SK-N-SH treated with all-trans-retinoic acid at 6 μM for 48 hours (cell line): ENCODE results near the gene TBC1D3B.
"Not testable (repeated sequence)": the region's sequence is repeated elsewhere in the genome, so short reads cannot be mapped to it uniquely, and the experiment has no call there.

Experiments used
- ATAC-seq: fragments of 200-7000 bp; cut with Tn5 transposase; 3 replicates; pipeline ENCODE4 v1.9.1; 2020; ENCODE audit warnings: mild to moderate bottlenecking, moderate library complexity
- ARNTL ChIP-seq: fragments of 450-650 bp; formaldehyde crosslinking; IDR thresholded peaks from 2 replicates; pipeline ENCODE4 v1.5.0; 2020; ENCODE audit warnings: low read depth, mild to moderate bottlenecking, moderate library complexity, borderline replicate concordance
- CSDC2 ChIP-seq: fragments of 250-450 bp; sonication (Bioruptor Pico); IDR thresholded peaks from 2 replicates; pipeline ENCODE4 v1.5.0; 2020; ENCODE audit warnings: mild to moderate bottlenecking, moderate library complexity
- ESRRG ChIP-seq: fragments of 250-450 bp; sonication (Bioruptor Pico); IDR thresholded peaks from 2 replicates; pipeline ENCODE4 v1.6.1; 2021; ENCODE audit warnings: mild to moderate bottlenecking
- GLIS3 ChIP-seq: fragments of 250-450 bp; sonication (Bioruptor Pico); IDR thresholded peaks from 2 replicates; pipeline ENCODE4 v1.5.0; 2020; ENCODE audit warnings: mild to moderate bottlenecking, moderate library complexity
- ISL1 ChIP-seq: fragments of 250-450 bp; sonication (Bioruptor Pico); IDR thresholded peaks from 2 replicates; pipeline ENCODE4 v2.1.2; 2022; ENCODE audit warnings: mild to moderate bottlenecking, moderate library complexity
- RARB ChIP-seq: fragments of 250-450 bp; sonication (Bioruptor Pico); IDR thresholded peaks from 2 replicates; pipeline ENCODE4 v1.8.0; 2021; ENCODE audit warnings: mild to moderate bottlenecking, moderate library complexity
- SNAI2 ChIP-seq: fragments of 250-450 bp; sonication (Bioruptor Pico); IDR thresholded peaks from 2 replicates; pipeline ENCODE4 v1.5.0; 2020; ENCODE audit warnings: mild to moderate bottlenecking, moderate library complexity
- TOX ChIP-seq: fragments of 250-450 bp; sonication (Bioruptor Pico); IDR thresholded peaks from 2 replicates; pipeline ENCODE4 v1.8.0; 2021; ENCODE audit warnings: mild to moderate bottlenecking, moderate library complexity, borderline replicate concordance
- ZC3H10 ChIP-seq: fragments of 250-450 bp; sonication (Bioruptor Pico); IDR thresholded peaks from 2 replicates; pipeline ENCODE4 v1.5.1; 2021; ENCODE audit warnings: mild to moderate bottlenecking, moderate library complexity
- ZFP3 ChIP-seq: fragments of 250-450 bp; sonication (Bioruptor Pico); IDR thresholded peaks from 2 replicates; pipeline ENCODE4 v1.5.0; 2020; ENCODE audit warnings: mild to moderate bottlenecking, moderate library complexity
- ZFP30 ChIP-seq: fragments of 450-650 bp; formaldehyde crosslinking; IDR thresholded peaks from 2 replicates; pipeline ENCODE4 v1.5.0; 2022; ENCODE audit warnings: mild to moderate bottlenecking, moderate library complexity
- ZNF70 ChIP-seq: fragments of 450-650 bp; formaldehyde crosslinking; IDR thresholded peaks from 2 replicates; pipeline ENCODE4 v1.5.0; 2020; ENCODE audit warnings: mild to moderate bottlenecking, moderate library complexity
- ZNF8 ChIP-seq: fragments of 450-650 bp; formaldehyde crosslinking; IDR thresholded peaks from 2 replicates; pipeline ENCODE4 v1.5.0; 2020; ENCODE audit warnings: mild to moderate bottlenecking, moderate library complexity
- TF ChIP-seq, protein P1 (sequence below): fragments of 250-450 bp; sonication (Bioruptor Pico); IDR thresholded peaks from 2 replicates; pipeline ENCODE4 v1.5.1; 2020; ENCODE audit warnings: low read depth, mild to moderate bottlenecking, moderate library complexity
- TF ChIP-seq, protein P2 (sequence below): fragments of 250-450 bp; sonication (Bioruptor Pico); IDR thresholded peaks from 2 replicates; pipeline ENCODE4 v1.8.0; 2021; ENCODE audit warnings: low read depth, mild to moderate bottlenecking, moderate library complexity, borderline replicate concordance
- TF ChIP-seq, protein P3 (sequence below): fragments of 250-450 bp; sonication (Bioruptor Pico); IDR thresholded peaks from 2 replicates; pipeline ENCODE4 v1.5.0; 2020; ENCODE audit warnings: mild to moderate bottlenecking, moderate library complexity

Gene TBC1D3B

DNA sequence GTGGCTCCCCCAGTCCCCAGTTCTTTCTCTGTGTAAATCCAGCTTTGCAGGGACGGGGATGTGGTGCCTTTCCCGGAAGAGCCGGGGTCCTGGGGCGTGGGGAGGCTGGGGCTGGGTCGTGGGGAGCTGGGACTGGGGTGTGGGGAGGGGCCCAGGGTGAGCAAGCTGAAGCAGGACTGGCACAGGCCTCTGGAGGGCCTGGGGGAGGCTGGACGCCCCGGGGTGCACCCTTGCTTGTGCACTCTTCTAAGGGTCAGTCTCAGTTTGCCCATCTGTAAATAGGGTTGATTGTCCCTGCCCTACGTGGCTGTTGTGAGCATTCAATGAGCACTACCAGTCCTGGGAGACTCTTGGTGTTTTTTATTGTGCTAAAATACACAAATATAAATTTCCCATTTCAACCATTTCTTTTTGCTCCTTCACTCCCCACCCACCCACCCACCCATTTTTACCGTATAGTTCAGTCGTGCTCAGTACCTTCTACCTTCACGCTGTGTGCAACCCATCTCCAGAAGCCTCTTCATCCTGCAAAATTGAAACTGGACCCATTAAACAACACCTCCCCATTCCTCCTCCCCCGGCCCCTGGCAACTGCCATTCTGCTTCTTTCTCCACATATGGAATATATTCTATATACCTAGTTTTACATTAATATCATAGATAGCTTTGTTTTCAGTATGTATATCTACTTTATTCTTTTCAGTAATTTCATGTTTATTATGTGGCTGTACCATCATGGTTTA is 7.8 kb upstream of the TBC1D3B start:
- TF ChIP-seq, protein P1, sequence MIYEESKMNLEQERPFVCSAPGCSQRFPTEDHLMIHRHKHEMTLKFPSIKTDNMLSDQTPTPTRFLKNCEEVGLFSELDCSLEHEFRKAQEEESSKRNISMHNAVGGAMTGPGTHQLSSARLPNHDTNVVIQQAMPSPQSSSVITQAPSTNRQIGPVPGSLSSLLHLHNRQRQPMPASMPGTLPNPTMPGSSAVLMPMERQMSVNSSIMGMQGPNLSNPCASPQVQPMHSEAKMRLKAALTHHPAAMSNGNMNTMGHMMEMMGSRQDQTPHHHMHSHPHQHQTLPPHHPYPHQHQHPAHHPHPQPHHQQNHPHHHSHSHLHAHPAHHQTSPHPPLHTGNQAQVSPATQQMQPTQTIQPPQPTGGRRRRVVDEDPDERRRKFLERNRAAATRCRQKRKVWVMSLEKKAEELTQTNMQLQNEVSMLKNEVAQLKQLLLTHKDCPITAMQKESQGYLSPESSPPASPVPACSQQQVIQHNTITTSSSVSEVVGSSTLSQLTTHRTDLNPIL (CRISPR knock-in tag): no peak
- TF ChIP-seq ZNF8 (no peak), ZC3H10 (CRISPR knock-in tag) (no peak), ESRRG (CRISPR knock-in tag) (no peak), ZFP30 (CRISPR knock-in tag) (no peak), SNAI2 (CRISPR knock-in tag) (no peak), ZNF70 (no peak), ISL1 (CRISPR knock-in tag) (no peak), TOX (no peak), GLIS3 (CRISPR knock-in tag) (no peak), RARB (CRISPR knock-in tag) (no peak)
- TF ChIP-seq, protein P2, sequence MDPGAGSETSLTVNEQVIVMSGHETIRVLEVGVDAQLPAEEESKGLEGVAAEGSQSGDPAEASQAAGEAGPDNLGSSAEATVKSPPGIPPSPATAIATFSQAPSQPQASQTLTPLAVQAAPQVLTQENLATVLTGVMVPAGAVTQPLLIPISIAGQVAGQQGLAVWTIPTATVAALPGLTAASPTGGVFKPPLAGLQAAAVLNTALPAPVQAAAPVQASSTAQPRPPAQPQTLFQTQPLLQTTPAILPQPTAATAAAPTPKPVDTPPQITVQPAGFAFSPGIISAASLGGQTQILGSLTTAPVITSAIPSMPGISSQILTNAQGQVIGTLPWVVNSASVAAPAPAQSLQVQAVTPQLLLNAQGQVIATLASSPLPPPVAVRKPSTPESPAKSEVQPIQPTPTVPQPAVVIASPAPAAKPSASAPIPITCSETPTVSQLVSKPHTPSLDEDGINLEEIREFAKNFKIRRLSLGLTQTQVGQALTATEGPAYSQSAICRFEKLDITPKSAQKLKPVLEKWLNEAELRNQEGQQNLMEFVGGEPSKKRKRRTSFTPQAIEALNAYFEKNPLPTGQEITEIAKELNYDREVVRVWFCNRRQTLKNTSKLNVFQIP: no peak
- TF ChIP-seq, protein P3, sequence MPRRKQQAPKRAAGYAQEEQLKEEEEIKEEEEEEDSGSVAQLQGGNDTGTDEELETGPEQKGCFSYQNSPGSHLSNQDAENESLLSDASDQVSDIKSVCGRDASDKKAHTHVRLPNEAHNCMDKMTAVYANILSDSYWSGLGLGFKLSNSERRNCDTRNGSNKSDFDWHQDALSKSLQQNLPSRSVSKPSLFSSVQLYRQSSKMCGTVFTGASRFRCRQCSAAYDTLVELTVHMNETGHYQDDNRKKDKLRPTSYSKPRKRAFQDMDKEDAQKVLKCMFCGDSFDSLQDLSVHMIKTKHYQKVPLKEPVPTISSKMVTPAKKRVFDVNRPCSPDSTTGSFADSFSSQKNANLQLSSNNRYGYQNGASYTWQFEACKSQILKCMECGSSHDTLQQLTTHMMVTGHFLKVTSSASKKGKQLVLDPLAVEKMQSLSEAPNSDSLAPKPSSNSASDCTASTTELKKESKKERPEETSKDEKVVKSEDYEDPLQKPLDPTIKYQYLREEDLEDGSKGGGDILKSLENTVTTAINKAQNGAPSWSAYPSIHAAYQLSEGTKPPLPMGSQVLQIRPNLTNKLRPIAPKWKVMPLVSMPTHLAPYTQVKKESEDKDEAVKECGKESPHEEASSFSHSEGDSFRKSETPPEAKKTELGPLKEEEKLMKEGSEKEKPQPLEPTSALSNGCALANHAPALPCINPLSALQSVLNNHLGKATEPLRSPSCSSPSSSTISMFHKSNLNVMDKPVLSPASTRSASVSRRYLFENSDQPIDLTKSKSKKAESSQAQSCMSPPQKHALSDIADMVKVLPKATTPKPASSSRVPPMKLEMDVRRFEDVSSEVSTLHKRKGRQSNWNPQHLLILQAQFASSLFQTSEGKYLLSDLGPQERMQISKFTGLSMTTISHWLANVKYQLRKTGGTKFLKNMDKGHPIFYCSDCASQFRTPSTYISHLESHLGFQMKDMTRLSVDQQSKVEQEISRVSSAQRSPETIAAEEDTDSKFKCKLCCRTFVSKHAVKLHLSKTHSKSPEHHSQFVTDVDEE (CRISPR knock-in tag): no peak
- TF ChIP-seq, all 23 proteins: peak for 0
- ATAC-seq: no peak

DNA sequence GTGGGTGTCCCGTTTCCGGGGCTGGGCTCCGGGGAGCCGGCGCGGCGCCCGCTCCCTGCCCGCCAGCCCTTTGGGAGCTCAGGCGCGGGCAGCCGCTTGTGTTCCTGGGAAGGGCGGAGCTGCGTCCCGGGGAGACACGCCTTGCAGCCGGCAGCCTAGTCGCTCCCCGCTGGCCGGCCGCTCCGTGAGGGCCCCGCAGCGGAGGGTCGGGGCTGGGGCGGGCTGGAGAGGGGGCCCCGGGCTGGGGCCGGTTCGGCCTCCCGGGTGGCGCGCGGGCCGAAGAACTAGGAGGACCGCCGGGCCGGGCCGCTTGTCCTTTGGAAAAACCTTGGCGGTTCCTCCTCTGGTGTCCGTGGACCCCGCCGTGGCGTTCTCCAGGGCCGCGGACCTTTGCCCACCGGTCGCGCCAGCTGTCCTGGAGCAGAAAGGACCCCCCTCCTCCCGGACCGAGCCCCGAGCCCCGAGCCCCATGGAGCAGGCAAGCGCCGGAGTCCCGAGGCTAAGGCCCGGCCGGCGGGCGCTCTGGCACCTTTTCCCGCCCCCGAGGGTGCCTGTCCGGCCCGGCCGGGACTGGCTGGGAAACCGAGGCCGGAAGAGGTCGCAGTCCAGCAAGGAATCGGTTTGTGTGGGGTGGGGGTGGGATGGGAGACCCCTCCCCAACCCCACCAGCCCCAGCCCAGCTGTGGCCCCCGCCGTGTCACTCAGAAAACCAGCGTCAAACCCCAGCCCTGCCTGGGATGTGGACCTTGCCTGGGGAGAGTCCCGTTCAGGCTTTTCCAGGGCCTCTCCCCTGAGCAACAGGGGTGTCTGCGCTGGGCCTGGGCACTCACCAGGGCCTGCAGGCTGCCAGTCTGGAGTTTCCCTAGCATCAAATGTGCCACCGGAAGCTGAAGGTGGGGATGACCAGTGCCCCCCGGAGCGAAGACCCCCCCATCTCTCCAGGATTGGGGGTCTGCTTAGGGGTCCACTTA is 6.8 kb upstream of the TBC1D3B start:
- no peak for TF ChIP-seq ZNF8
- TF ChIP-seq CSDC2 (CRISPR knock-in tag): no peak
- TF ChIP-seq RARB (CRISPR knock-in tag): no peak
- TF ChIP-seq ZNF70: no peak
- TF ChIP-seq TOX: no peak
- TF ChIP-seq, all 23 proteins: peak for 0
- peak; percentile 91 for ATAC-seq

DNA sequence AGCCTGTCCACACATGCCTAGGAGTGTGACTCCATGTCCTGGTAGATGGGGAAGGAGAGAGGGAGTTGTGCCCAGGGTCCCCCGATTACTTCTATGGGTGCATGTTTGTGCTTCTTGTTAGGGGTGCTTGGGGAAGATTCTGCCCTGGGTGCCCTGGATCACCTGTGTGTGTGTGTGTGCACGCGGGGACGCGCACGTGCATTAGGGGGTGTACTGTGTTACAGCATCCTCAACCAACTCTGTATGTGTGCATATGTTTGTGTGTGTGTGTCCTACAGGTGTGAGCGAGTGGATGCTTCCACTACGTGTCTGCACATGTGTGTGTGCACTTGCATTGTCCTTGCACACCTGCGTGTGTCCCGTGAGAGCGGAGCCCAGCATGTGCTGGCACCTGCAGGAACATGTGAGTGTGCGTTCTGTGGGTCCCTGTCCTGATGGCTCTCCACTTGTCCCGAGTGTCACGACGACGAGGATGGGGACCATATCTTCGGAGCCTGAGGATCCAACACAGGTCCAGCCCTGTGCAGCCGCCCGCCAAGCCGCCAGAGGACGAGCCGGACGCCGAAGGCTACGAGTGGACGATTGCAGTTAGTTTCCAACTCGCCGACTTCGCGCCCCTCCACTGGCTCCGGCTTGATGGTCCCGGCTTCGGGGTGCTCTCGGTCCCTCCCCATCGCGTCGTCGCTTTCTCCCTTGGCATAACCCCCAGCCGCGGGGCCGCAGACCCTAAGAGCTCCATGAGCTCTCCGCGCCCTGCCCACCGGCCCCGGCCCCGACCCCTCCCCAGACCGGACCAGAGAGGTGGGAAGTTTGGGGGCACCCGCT is 6.0 kb upstream of the TBC1D3B start:
- no peak for TF ChIP-seq ZFP3 (CRISPR knock-in tag)
- no peak for TF ChIP-seq ARNTL (CRISPR knock-in tag)
- peak; percentile 6 for ATAC-seq

DNA sequence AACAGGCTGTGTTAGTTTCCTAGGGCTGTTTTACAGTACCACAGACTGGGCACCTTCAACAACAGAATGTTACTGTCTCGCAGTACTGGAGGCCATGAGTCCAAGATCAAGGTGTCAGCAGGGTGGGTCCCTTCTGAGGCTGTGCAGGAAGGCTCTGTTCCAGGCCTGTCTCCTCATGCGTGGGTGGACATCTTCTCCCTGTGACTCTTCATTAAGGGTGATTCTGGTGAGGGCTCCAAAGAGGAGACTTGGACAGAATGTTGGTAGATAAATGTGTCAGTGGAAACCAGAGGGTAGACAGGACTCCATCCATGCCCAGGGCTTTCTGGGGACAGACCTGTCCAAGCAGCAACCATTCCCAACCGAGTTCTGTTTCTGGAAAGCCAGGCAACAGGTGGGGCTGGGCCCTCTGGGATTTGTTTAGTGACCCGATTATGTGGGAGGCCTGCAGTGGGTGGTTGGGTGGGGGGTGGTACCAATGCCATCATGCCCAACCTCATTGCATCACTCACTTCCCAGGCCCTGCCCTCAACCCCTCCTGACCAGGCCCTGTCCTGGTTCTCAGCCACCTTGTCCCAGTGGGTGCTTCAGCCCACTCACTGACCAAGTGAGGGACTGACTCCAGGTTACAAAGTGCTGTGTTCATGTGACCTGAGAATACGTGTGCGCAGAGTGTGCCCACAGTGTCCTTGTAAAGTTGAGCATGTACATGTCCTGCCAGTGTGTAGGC is 5.2 kb upstream of the TBC1D3B start:
- ATAC-seq: not testable (repeated sequence)

DNA sequence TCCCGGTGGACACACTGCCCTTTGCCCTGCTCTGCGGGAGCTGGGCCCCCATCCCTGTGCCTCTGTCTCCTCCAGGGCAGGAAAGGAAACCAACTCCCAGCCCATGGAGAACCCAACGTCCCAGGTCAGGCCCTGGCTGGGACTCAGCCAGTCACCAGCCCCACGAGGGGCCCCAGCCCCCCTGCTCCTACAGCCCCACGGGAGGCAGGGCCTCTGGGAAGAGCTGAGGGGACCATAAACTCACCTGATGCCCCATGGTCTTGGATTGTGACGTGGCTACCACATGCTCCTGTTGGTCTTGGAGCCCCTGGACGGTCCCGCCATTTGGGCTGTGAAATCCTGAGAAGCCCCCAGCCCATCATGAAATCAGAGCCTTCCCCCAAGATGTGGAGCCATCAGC is 7.6 kb downstream of the TBC1D3B start:
- ATAC-seq: not testable (repeated sequence)
